SJSA1 (cell line): ENCODE data around the gene LCN9. TPM values are rescaled to one million over a fixed set of nuclear protein-coding genes. Genes with fewer than 3 reads are reported as not detected.
"Not testable (repeated sequence)": the region's sequence is repeated elsewhere in the genome, so short reads cannot be mapped to it uniquely, and the experiment has no call there.

Experiments
- DNase-seq, 2 experiments: peaks; one replicate each; pipeline ENCODE4 v3.0.0-alpha.2; 2015 to 2020; ENCODE audit warnings: low spot score in 2 of 2, low read depth in 1 of 2
- H3K27ac ChIP-seq: fragments of 250-450 bp; sonication (Bioruptor Pico); 2 replicates; pipeline ENCODE4 v1.5.1; 2020; ENCODE audit warnings: mild to moderate bottlenecking, moderate library complexity
- H3K27me3 ChIP-seq: fragments of 250-450 bp; sonication (Bioruptor Pico); replicated peaks from 2 replicates; pipeline ENCODE4 v1.5.1; 2020; ENCODE audit warnings: mild to moderate bottlenecking, moderate library complexity
- H3K36me3 ChIP-seq: fragments of 250-450 bp; sonication (Bioruptor Pico); 2 replicates; pipeline ENCODE4 v1.5.1; 2020; ENCODE audit warnings: mild to moderate bottlenecking
- H3K4me1 ChIP-seq: fragments of 250-450 bp; sonication (Bioruptor Pico); replicated peaks from 2 replicates; pipeline ENCODE4 v1.6.1; 2021; ENCODE audit warnings: mild to moderate bottlenecking
- H3K4me3 ChIP-seq: fragments of 250-450 bp; sonication (Bioruptor Pico); 2 replicates; pipeline ENCODE4 v1.5.1; 2020; ENCODE audit warnings: mild to moderate bottlenecking
- H3K9me3 ChIP-seq: fragments of 250-450 bp; sonication (Bioruptor Pico); replicated peaks from 2 replicates; pipeline ENCODE4 v1.5.1; 2020; ENCODE audit warnings: mild to moderate bottlenecking
- total RNA-seq: library from RNA; depleted of rRNA; stranded (reverse); fragments of >200 nt; shearing (Covaris generic); gene quantifications from 2 replicates; pipeline ENCODE4 v1.2.3, GENCODE V29; 2014

Gene LCN9
- total RNA-seq, 1 experiment from 2014 or later: not detected

DNA sequence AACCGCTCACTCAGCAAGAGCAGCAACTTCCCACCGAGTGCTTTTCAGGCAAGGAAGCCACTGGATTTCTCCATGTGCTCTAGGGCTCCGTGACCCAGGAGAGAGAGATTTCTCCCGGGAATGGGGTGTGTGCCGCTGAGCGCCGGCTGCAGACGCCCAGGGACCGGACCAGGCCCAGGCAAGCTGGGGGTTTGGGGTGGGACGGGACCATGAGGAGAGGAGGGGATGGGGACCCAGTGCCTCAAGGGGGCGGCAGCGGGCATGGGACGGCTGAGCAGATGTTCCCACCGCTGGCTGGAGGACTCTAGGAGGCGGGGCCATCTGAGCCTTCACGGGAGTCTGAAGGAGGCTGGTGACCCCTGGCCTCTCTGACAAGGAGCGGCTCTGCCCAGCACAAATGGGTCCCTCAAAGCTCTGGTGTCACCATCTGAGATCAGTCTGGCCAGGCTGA lies 8.5 kb downstream of the LCN9 start:
- Histone ChIP-seq H3K4me3 (no peak overlapping the region), H3K27ac (no peak overlapping the region), H3K27me3 (peaks cover 4% of the 10 kb centered on the region; the same call in 1 of the 2 replicates), H3K36me3 (no peaks in the 10 kb centered on the region), H3K4me1 (no peaks in the 10 kb centered on the region), H3K9me3 (no peaks in the 10 kb centered on the region)
- DNase-seq: no peak

GRCh38 chr9:135672786-135673185 lies 9.7 kb downstream of the LCN9 start:
- not testable (repeated sequence) for H3K4me3 ChIP-seq, H3K27me3 ChIP-seq, DNase-seq, H3K36me3 ChIP-seq, H3K27ac ChIP-seq, H3K4me1 ChIP-seq, H3K9me3 ChIP-seq

- DNase-seq: no peak
- H3K36me3 ChIP-seq: no peaks in the 10 kb centered on the region
- no peaks in the 10 kb centered on the region for H3K9me3 ChIP-seq
- peaks cover 4% of the 10 kb centered on the region; the same call in 1 of the 2 replicates for H3K27me3 ChIP-seq
- H3K4me1 ChIP-seq: no peaks in the 10 kb centered on the region
- no peak overlapping the region for H3K27ac ChIP-seq
- H3K4me3 ChIP-seq: no peak overlapping the region
Measured at GRCh38 chr9:135673941-135674340, 10.8 kb downstream of the LCN9 start.

- Histone ChIP-seq H3K4me1 (no peaks in the 10 kb centered on the region), H3K27me3 (peaks cover 4% of the 10 kb centered on the region; the same call in 1 of the 2 replicates), H3K27ac (no peak overlapping the region), H3K4me3 (no peak overlapping the region), H3K9me3 (no peaks in the 10 kb centered on the region), H3K36me3 (no peaks in the 10 kb centered on the region)
- no peak for DNase-seq
Measured at GRCh38 chr9:135674977-135675376, 11.9 kb downstream of the LCN9 start.

DNA sequence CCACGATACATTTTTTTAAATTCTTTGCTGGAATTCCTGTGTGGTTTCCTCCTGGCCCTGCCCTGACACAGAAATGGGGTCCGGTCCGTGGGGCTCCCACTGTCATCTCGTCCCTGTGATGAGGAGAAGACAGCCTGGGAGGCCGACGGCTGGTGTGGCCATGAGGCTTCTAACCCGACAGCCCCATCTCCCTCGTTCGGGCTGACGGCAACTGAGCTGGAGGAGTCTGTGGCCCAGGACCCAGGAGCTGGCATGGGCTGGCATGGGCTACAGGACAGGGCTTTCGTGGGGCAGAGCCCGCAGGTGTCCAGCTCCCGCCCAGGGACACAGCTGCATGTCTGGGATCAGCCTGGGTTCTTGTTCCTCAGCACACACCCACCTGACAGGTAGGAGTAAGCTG lies 13.8 kb downstream of the LCN9 start:
- Histone ChIP-seq H3K4me3 (no peak overlapping the region), H3K27ac (no peak overlapping the region), H3K4me1 (no peaks in the 10 kb centered on the region), H3K9me3 (no peaks in the 10 kb centered on the region), H3K36me3 (no peaks in the 10 kb centered on the region), H3K27me3 (peaks cover 4% of the 10 kb centered on the region; the same call in 1 of the 2 replicates)
- DNase-seq: no peak

DNA sequence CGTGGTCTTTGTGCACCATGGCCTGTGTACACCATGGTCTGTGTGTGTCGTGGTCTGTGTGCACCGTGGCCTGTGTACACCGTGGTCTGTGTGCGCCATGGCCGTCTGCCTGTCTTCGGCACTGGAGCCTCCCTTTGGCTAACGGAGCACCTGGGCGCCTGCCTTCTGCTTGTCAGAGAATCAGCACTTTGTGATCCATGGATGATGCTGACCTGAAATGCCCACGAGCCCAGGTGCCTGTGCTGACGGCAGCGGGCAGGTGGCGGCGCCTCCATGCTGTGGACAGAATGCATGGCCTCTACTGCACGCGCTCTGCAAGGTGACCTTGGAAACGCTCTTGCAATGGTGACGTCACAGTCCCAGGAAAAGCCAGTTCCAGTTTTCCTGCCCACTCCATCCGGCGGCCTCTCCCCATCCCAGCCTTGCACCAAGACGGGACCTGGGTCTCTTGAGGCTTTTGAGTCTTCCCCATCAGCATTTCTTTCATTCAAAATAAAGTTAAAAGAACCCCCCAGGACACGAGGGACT lies 14.6 kb downstream of the LCN9 start:
- H3K9me3 ChIP-seq: no peaks in the 10 kb centered on the region
- H3K4me1 ChIP-seq: no peaks in the 10 kb centered on the region
- H3K4me3 ChIP-seq: no peak overlapping the region
- DNase-seq: no peak
- H3K36me3 ChIP-seq: no peaks in the 10 kb centered on the region
- no peak overlapping the region for H3K27ac ChIP-seq
- peaks cover 4% of the 10 kb centered on the region; the same call in 1 of the 2 replicates for H3K27me3 ChIP-seq

DNA sequence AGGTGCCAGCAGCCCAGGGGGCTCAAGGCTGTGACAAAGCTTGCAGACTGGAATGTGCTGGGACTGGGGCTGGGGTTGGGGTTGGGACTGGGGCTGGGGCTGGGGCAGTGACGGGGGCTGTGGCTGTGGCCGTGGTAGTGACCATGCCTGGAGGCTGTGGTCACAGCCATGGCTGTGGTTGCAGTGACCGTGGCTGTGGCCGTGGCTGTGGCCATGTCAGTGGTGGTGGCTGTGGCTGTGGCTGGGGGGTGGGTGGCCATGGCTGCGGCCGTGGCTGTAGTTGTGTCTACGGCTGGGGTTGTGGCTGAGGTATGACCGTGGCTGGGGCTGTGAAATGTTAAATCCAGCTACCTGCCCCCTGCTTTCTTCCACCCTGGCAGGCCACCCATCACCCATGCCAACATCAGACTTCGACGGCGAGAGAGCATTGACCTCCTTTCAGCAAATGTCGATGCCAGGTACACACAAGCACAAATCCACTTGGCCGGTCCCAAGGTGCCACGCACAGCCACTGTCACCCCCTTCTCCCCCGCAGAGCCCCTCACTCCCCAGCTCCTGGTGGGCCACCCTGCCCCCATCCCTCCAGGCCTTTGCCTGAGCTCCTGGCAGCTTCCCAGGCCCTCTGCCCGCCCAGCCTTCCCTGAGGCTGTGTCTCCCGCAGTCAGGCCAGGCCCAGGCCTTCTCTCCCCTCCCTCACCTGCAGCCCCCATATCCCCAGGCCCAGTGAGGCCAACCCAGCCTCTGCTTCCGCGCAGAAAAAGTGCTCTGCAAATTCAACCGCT lies 15.3 kb downstream of the LCN9 start:
- DNase-seq: no peak
- no peak overlapping the region for H3K27ac ChIP-seq

GRCh38 chr9:135680056-135680455 lies 16.9 kb downstream of the LCN9 start:
- no peak overlapping the region for H3K27ac ChIP-seq
- no peaks in the 10 kb centered on the region for H3K9me3 ChIP-seq
- DNase-seq: no peak
- no peaks in the 10 kb centered on the region for H3K36me3 ChIP-seq
- no peaks in the 10 kb centered on the region for H3K4me1 ChIP-seq
- H3K27me3 ChIP-seq: no peaks in the 10 kb centered on the region; the same call in none of the 2 replicates
- no peak overlapping the region for H3K4me3 ChIP-seq

More for the DNA sequence above, 15.3 kb downstream of the LCN9 start:
- Histone ChIP-seq H3K27me3 (no peaks in the 10 kb centered on the region; the same call in 1 of the 2 replicates), H3K36me3 (no peaks in the 10 kb centered on the region), H3K4me3 (no peak overlapping the region), H3K4me1 (no peaks in the 10 kb centered on the region), H3K9me3 (no peaks in the 10 kb centered on the region)

DNA sequence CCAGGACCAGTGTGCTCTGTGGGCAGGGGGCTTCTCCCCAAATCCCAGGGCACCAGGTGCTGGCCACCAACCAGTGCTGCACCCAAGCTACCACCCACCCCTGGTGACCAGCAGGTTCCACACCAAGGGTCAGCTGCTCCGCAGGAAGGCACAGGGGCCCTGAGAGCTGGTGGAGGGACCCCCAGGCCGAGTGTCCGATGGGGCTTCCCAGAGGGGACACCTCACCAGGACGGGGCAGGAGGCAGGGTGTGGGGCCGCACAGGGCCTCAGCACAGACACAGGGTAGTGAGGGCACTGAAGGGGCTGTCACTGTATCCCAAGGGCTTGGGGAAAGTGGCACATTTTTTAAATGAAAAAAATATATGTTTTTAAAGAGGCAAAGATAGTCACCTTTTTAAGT lies 18.1 kb downstream of the LCN9 start:
- Histone ChIP-seq H3K27me3 (no peaks in the 10 kb centered on the region; the same call in 1 of the 2 replicates), H3K4me3 (no peak overlapping the region), H3K9me3 (no peaks in the 10 kb centered on the region), H3K36me3 (no peaks in the 10 kb centered on the region), H3K4me1 (no peaks in the 10 kb centered on the region), H3K27ac (no peak overlapping the region)
- DNase-seq: no peak

GRCh38 chr9:135683401-135684034 lies 20.4 kb downstream of the LCN9 start:
- Histone ChIP-seq H3K27me3 (no peaks in the 10 kb centered on the region; the same call in 1 of the 2 replicates), H3K4me1 (no peaks in the 10 kb centered on the region), H3K27ac (no peak overlapping the region), H3K9me3 (no peaks in the 10 kb centered on the region), H3K4me3 (no peak overlapping the region), H3K36me3 (no peaks in the 10 kb centered on the region)
- DNase-seq: no peak

DNA sequence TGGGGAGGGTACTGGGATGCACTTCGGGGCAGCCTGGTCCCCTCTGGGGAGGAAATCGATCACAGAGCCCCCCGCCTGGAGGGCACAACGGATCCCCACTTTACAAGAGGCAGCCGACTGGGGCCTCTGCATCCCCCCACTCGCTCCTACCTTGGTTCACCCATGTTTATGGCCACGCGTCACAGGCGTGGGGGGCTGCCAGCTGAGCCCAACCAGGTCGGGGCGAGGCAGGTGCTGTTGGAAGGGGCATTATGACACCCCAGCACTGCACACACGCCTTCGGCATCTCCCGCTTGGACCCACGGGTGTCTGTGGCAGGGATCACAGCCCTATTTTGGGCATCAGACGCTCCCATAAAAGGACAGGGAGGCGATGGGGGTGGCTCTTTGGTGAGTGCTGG lies 21.6 kb downstream of the LCN9 start:
- H3K4me1 ChIP-seq: no peaks in the 10 kb centered on the region
- DNase-seq: no peak
- H3K27me3 ChIP-seq: no peaks in the 10 kb centered on the region; the same call in 1 of the 2 replicates
- H3K4me3 ChIP-seq: no peak overlapping the region
- H3K9me3 ChIP-seq: no peaks in the 10 kb centered on the region
- no peaks in the 10 kb centered on the region for H3K36me3 ChIP-seq
- no peak overlapping the region for H3K27ac ChIP-seq

DNA sequence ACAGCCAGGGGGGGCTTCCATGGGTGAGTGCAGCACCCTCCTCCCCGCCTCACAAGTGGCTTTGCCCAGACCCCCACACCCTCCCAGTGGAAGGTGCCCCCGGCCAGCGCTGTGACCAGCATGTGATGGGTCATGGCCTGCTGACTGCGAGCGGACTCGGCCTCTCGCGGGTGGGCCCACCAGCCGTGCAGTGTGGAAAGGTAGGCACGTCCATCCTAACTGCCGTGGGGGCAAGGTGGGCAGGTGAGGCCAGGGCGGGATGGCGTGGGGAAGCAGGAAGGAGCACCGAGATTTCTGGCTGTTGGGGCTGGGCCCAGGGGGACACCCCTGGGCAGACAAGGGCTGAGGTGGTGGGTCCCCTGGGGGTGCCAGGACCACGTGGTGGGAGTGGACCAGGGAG lies 24.1 kb downstream of the LCN9 start:
- H3K27ac ChIP-seq: no peak overlapping the region
- H3K36me3 ChIP-seq: no peaks in the 10 kb centered on the region
- H3K9me3 ChIP-seq: no peaks in the 10 kb centered on the region
- no peaks in the 10 kb centered on the region; the same call in 1 of the 2 replicates for H3K27me3 ChIP-seq
- H3K4me1 ChIP-seq: no peaks in the 10 kb centered on the region
- DNase-seq: no peak
- no peak overlapping the region for H3K4me3 ChIP-seq

DNA sequence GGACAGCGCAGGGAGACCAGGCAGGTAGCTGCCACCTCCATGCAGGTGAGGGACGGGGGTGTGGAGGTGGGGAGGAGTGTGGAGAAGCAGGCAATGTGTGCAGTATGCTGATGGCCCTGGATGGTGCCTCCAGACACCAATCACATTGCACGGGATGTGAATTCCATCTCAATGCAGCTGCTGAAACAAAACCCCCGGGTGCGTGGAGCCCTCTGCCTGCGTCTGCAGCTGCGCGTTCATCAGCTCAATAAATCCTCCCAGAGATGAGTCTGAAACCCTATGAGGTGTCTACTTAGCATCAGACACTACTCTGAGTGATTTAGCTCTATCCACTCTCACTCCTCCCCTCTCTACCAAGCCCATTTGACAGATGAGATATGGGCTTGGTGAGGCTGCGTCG lies 25.9 kb downstream of the LCN9 start:
- no peaks in the 10 kb centered on the region for H3K9me3 ChIP-seq
- H3K4me3 ChIP-seq: no peak overlapping the region
- no peak overlapping the region for H3K27ac ChIP-seq
- no peak for DNase-seq
- no peaks in the 10 kb centered on the region; the same call in 1 of the 2 replicates for H3K27me3 ChIP-seq
- H3K36me3 ChIP-seq: no peaks in the 10 kb centered on the region
- no peaks in the 10 kb centered on the region for H3K4me1 ChIP-seq
